A549 treated with AZD9567 at 1 μM for 4 hours (cell line): Measurements from ENCODE around the gene SEPTIN5. TPM values are rescaled to one million over a fixed set of nuclear protein-coding genes. Genes with fewer than 3 reads are reported as not detected.

Experiments
- total RNA-seq: library from RNA; stranded (reverse); fragments of 200-300 nt; extraction: Qiagen RNA extraction; gene quantifications from 5 replicates; pipeline ENCODE4 v1.2.3, GENCODE V29; 2022; ENCODE audit not compliant: insufficient read depth

Gene SEPTIN5
- total RNA-seq: 8.2 to 14.5 TPM (median 8.9 TPM) in 5 replicates

GRCh38 chr22:19714312-19715187 is at the start of gene SEPTIN5:
Gene SEPTIN5, plus strand, starts transcription at chr22:19714503. Its CDS starts 86 bp downstream, at chr22:19714589.

GRCh38 chr22:19723232-19723982 is 9.1 kb downstream of the SEPTIN5 start, which contains the start of gene GP1BB:
Gene GP1BB, plus strand, starts transcription at chr22:19723539. Its CDS starts 31 bp downstream, at chr22:19723570.

GRCh38 chr22:19760058-19760950 is 46.0 kb downstream of the SEPTIN5 start, which contains the start of gene TBX1:
Gene TBX1, plus strand, starts transcription at chr22:19760778. Its CDS starts 66 bp downstream, at chr22:19760844.

Other genes starting within 250 kb of the SEPTIN5 start
- gene UFD1, start 235.3 kb upstream of the SEPTIN5 start, total RNA-seq: 71.8 to 98.3 TPM (median 97.3 TPM) in 5 replicates
- gene CDC45, start 234.6 kb upstream of the SEPTIN5 start, total RNA-seq: 24.3 to 27.9 TPM (median 25.9 TPM) in 5 replicates
- not detected in 5 replicates for gene CLDN5, start 190.1 kb upstream of the SEPTIN5 start, total RNA-seq
- 1.2 to 1.5 TPM (median 1.4 TPM) in 4 of 5 replicates, not detected in the other for gene GP1BB, start 9.0 kb downstream of the SEPTIN5 start, total RNA-seq
- gene TBX1, start 46.3 kb downstream of the SEPTIN5 start, total RNA-seq: 2.0 to 4.9 TPM (median 4.5 TPM) in 5 replicates
- 15.7 to 19.6 TPM (median 17.1 TPM) in 5 replicates for gene GNB1L, start 140.4 kb downstream of the SEPTIN5 start, total RNA-seq
- gene RTL10, start 140.4 kb downstream of the SEPTIN5 start, total RNA-seq: 7.5 to 13.1 TPM (median 10.6 TPM) in 5 replicates
- gene COMT, start 227.3 kb downstream of the SEPTIN5 start, total RNA-seq: 130 to 161 TPM (median 156 TPM) in 5 replicates
- gene TXNRD2, start 227.3 kb downstream of the SEPTIN5 start, total RNA-seq: 26.8 to 36.4 TPM (median 33.5 TPM) in 5 replicates